HG03571 (cell line): Measurements from ENCODE around the gene SFTA2.
"Not testable (repeated sequence)": the region's sequence is repeated elsewhere in the genome, so short reads cannot be mapped to it uniquely, and the experiment has no call there.

ENCODE experiments used
- ATAC-seq: cut with Tn5 transposase; IDR thresholded peaks from one replicate; pipeline ENCODE4 v1.9.1; 2021; ENCODE audit not compliant: unreplicated experiment

Gene SFTA2

GRCh38 chr6:30931969-30932645, at the start of gene SFTA2:
TSS of gene SFTA2 (minus strand) at chr6:30932170. CDS start at chr6:30932096, 74 bp downstream.
- ATAC-seq = no peak

GRCh38 chr6:30979690-30980089, 47.7 kb upstream of the SFTA2 start:
- no peak for ATAC-seq

- no peak for ATAC-seq
These were observed 47.2 kb upstream of the SFTA2 start for GRCh38 chr6:30979141-30979540.

GRCh38 chr6:30974490-30975252, 42.7 kb upstream of the SFTA2 start:
- no peak for ATAC-seq

- no peak for ATAC-seq
These were observed 40.8 kb upstream of the SFTA2 start for GRCh38 chr6:30972816-30973215.

GRCh38 chr6:30970946-30971345, 39.0 kb upstream of the SFTA2 start:
- no peak for ATAC-seq

- not testable (repeated sequence) for ATAC-seq
These were observed 37.2 kb upstream of the SFTA2 start for GRCh38 chr6:30969171-30969570.

- ATAC-seq = no peak
These were observed 34.2 kb upstream of the SFTA2 start for GRCh38 chr6:30966154-30966553.

GRCh38 chr6:30965140-30965601, 33.2 kb upstream of the SFTA2 start:
- no peak for ATAC-seq

- no peak for ATAC-seq
These were observed 32.1 kb upstream of the SFTA2 start for GRCh38 chr6:30964075-30964474.

GRCh38 chr6:30963641-30964040, 31.7 kb upstream of the SFTA2 start:
- no peak for ATAC-seq

- no peak for ATAC-seq
These were observed 30.7 kb upstream of the SFTA2 start for GRCh38 chr6:30962716-30963115.

- no peak for ATAC-seq
These were observed 29.1 kb upstream of the SFTA2 start for GRCh38 chr6:30960907-30961673.

- no peak for ATAC-seq
These were observed 25.7 kb upstream of the SFTA2 start for GRCh38 chr6:30957716-30958115.

- no peak for ATAC-seq
These were observed 23.5 kb upstream of the SFTA2 start for GRCh38 chr6:30955367-30956042.

GRCh38 chr6:30954631-30955366, 22.8 kb upstream of the SFTA2 start:
- no peak for ATAC-seq

GRCh38 chr6:30951907-30952469, 20.0 kb upstream of the SFTA2 start:
- ATAC-seq = no peak

- ATAC-seq = no peak
These were observed 16.8 kb upstream of the SFTA2 start for GRCh38 chr6:30948811-30949210.

- no peak for ATAC-seq
These were observed 15.3 kb upstream of the SFTA2 start for GRCh38 chr6:30947231-30947630.

GRCh38 chr6:30945281-30945680, 13.3 kb upstream of the SFTA2 start:
- no peak for ATAC-seq
